GM19395 (cell line): ENCODE results near the gene EDNRA.

Experiments
- ATAC-seq: cut with Tn5 transposase; IDR thresholded peaks from one replicate; pipeline ENCODE4 v1.9.1; 2021; ENCODE audit warnings: mild to moderate bottlenecking, moderate library complexity; ENCODE audit not compliant: unreplicated experiment

Gene EDNRA

GRCh38 chr4:147496500-147496899 is 15.6 kb downstream of the EDNRA start:
- no peak for ATAC-seq

DNA sequence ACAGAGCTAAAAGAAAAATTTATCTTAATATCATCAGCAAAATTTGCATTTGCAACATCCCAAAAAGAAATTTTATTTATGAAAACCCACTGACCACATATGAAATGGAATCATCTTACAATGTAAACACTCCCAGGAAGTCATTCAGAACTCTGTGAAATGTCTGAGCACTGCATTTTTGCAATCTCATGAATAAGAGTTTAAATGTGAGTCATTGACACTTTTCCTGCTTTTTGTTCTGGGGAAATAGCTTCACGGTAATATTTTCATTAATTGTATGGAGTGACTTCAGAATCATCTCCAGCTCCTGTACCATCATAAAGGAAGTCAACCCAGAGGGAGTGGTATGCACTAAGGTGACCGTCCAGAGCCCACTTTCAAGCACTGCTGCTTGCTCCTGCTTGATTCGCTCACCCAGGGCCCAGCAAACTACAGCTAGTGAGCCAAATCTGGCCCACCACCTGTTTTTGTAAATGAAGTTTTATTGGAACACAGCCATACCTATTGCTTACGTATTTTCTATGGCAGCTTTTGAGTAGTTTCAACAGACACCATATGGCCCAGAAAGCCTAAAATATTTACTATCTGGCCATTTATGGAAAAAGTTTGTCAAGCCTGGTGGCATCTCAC is 17.2 kb downstream of the EDNRA start:
- no peak for ATAC-seq

- no peak for ATAC-seq
These were observed 27.4 kb downstream of the EDNRA start for GRCh38 chr4:147508346-147508745.

- no peak for ATAC-seq
These were observed 28.5 kb downstream of the EDNRA start for GRCh38 chr4:147509386-147509785.

- ATAC-seq = no peak
These were observed 30.2 kb downstream of the EDNRA start for GRCh38 chr4:147510962-147511668.

- no peak for ATAC-seq
These were observed 32.2 kb downstream of the EDNRA start for GRCh38 chr4:147513091-147513490.

DNA sequence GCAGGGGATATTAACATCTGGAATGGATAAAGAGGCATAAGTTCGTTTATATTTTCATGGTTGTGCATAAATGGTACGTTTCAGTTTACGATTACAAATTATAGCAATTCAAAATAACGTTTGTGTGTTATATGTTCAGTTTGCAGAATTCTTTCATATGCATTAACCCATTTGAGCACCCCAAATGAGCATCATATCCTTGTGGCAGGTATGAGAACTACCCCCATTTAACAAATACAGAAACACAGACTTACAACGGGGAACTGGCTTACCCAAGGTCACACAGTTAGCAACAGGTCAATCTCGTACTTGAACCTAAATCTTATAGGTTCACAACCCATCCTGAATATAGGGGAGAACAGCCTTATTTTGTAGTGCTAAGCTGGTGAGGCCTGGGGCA is 33.1 kb downstream of the EDNRA start:
- ATAC-seq = no peak

DNA sequence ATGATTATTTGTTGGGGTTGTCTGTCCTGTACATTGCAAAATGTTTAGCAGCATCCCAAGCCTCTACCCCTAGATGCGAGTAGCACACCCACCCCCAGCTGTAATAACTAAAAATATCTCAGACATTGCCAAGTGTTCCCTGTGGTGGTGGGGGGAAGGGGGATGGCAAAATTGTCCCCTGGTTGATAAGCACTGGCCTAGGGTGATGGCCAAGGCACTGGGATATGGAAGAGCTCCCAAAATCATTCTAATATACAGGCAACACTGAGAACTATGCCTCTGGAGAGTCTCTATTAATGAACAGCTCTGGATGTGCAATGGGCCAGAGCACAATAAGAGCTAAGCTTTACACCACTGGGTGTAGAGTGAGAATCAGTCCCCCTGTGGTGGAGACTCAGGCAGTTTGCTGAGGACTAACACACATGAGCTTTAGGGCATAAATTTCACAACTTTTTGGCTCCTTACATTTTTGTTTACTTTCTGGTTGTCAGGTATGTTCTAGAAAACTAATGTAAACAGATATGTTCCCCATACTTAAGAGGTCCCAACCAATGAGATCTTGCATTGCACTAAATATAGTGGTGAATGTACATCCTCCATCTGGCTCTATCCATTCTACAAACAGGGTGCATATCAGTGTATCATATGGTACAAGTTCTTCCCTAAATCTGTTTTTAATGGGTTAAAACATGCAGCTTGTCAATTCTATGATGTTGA is 34.5 kb downstream of the EDNRA start:
- ATAC-seq = no peak

- ATAC-seq = no peak
These were observed 35.2 kb downstream of the EDNRA start for GRCh38 chr4:147516133-147516532.

DNA sequence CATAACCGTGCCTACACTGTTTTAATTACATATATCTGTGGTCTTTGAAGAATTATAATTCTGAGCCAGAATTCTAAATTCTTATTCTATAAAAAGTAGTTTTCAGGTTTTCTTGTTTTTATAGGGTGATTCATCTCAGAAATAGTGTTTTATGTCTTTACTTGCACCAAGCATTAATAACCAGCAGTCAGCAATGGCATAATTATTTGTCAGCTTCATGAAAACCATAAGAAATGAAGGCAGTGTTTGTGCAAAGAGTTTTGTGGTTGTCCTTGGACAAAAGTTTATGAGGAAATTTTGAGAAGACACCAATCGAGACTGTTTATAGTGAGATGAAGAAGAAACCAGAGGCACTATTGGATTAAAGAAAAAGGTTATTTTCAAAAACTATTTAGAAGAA is 37.2 kb downstream of the EDNRA start:
- no peak for ATAC-seq

DNA sequence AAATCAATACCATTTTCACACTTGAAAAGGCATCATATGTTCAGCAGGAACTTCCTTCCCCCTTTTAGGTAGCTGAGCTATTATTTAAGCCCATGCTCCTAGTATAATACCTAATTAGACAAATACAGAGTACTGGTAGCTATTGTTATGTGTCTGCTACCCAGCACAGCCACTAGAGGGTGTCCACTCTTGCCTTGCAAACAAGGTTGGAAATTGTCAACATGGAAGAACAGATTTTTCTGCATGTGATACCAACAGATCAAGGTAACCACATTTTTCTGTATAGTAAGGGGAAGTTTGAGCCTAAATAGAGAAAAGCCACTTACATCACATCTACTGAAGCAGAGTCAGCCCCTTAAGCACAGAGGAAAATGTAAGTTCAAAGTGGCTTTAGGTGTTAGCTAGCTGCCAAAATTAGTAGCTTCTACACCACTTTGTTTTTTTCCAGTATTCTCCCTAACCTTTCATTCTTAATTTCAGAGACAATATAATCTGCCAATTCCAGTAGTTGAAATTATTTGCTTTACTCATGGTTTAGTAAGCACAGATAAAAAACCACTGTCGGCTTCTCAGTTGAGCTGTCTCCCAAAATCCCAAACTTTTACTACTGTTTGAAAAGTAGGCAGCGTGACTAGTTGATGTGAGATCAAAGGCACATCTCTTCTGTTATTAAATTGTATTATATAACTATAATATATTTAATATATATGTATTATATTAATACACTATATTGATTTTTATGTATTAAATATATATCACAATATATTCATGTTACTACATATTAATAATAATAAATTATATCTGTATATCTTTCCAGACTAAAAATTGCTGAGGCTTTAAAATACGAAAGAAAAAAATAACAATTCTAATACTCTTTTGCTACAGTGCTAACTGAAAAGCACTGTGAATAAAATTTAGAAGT is 38.2 kb downstream of the EDNRA start:
- ATAC-seq = peak; percentile 93

GRCh38 chr4:147524601-147525000 is 43.7 kb downstream of the EDNRA start:
- no peak for ATAC-seq

GRCh38 chr4:147525494-147526271 is 44.8 kb downstream of the EDNRA start:
- no peak for ATAC-seq

- ATAC-seq = no peak
These were observed 45.4 kb downstream of the EDNRA start for GRCh38 chr4:147526272-147526654.

- ATAC-seq = no peak
These were observed 47.2 kb downstream of the EDNRA start for GRCh38 chr4:147528054-147528453.

DNA sequence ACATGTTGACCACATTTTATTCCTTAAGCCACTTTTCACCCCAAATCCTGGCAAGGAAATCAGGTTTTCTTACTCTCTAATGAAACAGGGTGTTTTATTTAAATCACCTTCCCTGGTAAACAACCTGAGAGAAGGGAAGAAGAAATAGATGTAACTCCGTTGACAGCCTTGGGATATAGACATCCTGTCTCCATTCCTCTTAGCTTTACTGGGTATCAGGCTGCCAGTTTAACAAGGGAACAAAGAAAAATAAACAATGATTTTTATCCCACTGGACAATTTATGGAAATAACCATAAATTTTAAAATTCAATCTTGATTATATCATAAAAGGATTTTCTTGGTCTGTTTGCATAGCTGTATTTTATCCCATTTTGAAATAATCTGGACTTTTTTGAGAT is 49.2 kb downstream of the EDNRA start:
- no peak for ATAC-seq

GRCh38 chr4:147530723-147531122 is 49.8 kb downstream of the EDNRA start:
- ATAC-seq = no peak

- no peak for ATAC-seq
These were observed 52.0 kb downstream of the EDNRA start for GRCh38 chr4:147532896-147533295.

DNA sequence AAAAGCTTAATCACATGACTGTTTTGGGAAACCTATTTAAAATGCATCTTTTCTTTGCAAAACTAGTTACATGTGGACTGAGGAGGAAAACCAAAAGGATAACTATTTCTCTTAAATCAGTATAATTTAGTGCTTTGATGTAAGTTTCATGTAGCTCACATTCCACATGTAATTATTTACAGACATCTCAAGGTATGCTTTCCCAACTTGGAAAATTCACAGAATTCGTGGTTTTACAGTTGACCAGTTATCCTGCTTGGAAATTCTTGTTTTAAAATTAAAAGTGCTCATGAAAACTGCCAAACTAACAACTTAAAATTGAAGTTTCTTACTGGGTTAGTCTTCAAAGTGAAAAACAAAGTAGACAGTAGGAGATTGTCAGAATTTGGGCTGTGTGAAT is 52.4 kb downstream of the EDNRA start:
- ATAC-seq = no peak

DNA sequence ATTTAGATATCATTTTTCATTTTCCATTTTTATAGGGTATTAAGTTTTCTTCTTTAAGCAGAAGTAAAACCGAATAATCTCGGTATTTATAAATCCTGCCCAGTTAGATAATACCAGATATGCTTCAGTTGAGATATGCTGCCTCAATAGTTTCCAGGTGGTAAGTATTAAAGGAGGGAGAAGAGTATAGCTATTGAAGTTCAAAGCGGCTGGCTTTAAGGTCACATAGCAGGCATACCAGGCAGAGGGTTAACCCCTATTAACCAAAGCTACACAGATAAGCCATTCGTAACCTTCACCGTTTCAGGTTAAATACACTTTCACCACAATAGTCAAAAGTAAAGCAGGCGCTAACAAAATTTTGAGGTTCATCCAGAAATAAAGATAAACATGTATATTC is 54.2 kb downstream of the EDNRA start:
- no peak for ATAC-seq
